HUDEP-2 (cell line): ENCODE data around the gene GMPR.
A peak's percentile ranks its signal among the peaks of the same experiment; 100 is the strongest.

ENCODE experiments used
- DNase-seq, 76 experiments: peaks; one replicate each; lab custom pipeline; 2025; ENCODE audit not compliant: unreplicated experiment in 76 of 76; lab: John Stamatoyannopoulos, UW

Gene GMPR

GRCh38 chr6:16321826-16322225 lies 83.4 kb downstream of the GMPR start:
- no peak for DNase-seq

- DNase-seq: no peak
Measured at GRCh38 chr6:16322666-16323312, 84.4 kb downstream of the GMPR start.

- DNase-seq: no peak
Measured at GRCh38 chr6:16324184-16324583, 85.8 kb downstream of the GMPR start.

- no peak for DNase-seq
Measured at GRCh38 chr6:16324606-16325225, 86.3 kb downstream of the GMPR start.

- DNase-seq: no peak
Measured at GRCh38 chr6:16326531-16326930, 88.1 kb downstream of the GMPR start.

GRCh38 chr6:16326971-16327776 lies 88.8 kb downstream of the GMPR start:
- no peak for DNase-seq

GRCh38 chr6:16327777-16328325 lies 89.5 kb downstream of the GMPR start:
- DNase-seq: no peak

- DNase-seq: no peak
Measured at GRCh38 chr6:16329233-16329632, 90.8 kb downstream of the GMPR start.

GRCh38 chr6:16331384-16332174 lies 93.2 kb downstream of the GMPR start:
- peak in 54 of 76 experiments; percentile 9 to 71 (median 42) for DNase-seq

- DNase-seq: peak in 73 of 76 experiments; percentile 30 to 91 (median 72)
Measured at GRCh38 chr6:16332175-16332542, 93.8 kb downstream of the GMPR start.

GRCh38 chr6:16333580-16333979 lies 95.2 kb downstream of the GMPR start:
- no peak for DNase-seq

GRCh38 chr6:16334671-16335070 lies 96.3 kb downstream of the GMPR start:
- DNase-seq: no peak

- no peak for DNase-seq
Measured at GRCh38 chr6:16335176-16335575, 96.8 kb downstream of the GMPR start.

GRCh38 chr6:16336056-16336818 lies 97.8 kb downstream of the GMPR start:
- DNase-seq: peak in 2 of 76 experiments; percentile 9 to 18

GRCh38 chr6:16336911-16337294 lies 98.5 kb downstream of the GMPR start:
- no peak for DNase-seq

- DNase-seq: no peak
Measured at GRCh38 chr6:16337295-16337975, 99.0 kb downstream of the GMPR start.

GRCh38 chr6:16338577-16339264 lies 100.3 kb downstream of the GMPR start:
- peak in 1 of 76 experiments; percentile 15 for DNase-seq

GRCh38 chr6:16339265-16339587 lies 100.8 kb downstream of the GMPR start:
- DNase-seq: no peak

- DNase-seq: no peak
Measured at GRCh38 chr6:16343593-16343992, 105.2 kb downstream of the GMPR start.
